DMS153 treated with DMSO at 0.1 percent for 48 hours (cell line): ENCODE measurements around the gene PTPRK.

ENCODE experiments used
- DNase-seq: peaks from one replicate; lab custom pipeline; 2025; ENCODE audit not compliant: unreplicated experiment; lab: John Stamatoyannopoulos, UW

The PTPRK gene

DNA sequence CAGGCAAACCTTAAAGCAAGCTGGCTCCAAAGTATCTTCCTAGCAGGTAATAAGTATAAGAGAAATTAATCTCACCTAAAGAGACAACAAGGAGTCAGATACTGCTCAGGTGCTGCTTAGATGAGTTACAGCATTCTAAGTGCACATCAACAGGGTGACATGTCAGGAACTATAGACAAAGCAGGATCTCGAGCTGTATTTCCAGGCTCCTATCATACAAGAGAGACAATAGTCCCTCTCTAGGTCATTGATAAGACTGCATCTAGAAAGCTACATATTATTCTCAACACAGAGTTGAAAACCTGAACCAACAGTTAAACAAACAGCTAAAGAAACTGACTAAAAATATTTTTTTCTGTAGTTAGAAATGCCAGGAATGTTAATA lies 3.9 kb downstream of the PTPRK start:
- DNase-seq = peak; percentile 77

DNA sequence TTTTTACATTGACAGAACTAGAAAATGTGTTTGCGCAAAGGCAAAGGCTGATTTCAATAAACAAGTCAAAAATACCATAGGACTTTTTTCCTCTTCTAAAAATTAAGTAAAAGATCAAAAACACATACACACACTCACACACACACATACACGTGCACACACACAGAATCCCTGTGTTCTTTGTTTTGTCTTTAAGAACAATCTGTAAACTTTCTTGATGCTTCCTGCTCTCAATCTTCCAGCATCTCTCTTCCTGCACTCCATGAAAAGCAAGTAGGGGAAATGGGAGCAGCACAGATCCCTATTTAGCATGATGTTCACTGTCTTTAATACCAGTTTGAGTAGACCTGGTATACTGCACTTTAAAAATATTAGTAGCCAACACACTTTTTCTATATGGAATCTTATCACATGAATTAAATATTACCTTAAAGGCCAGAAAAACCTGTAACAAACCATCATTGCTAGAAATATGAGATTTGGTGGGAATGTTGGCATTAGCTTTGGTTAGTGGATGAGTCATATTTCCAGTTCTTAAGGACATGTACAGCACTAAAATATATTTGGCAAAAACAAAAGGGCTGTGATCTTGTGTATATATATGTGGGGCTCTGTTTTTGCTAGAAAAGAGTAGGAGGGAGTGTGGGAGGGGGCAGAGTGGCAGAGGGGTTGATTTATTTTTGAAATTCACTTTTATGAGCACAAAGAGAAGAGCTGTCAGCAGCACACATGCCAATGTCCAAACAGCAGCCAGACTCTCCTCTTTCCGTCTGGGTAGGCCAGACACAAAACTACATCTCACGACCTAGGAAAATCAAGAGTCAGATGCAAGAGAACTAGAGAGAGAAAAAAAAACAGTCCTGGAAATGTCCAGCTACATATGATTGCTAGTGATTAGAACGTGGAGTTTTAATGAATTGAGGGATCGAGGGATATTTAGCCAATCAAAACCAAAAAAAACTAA lies 4.6 kb downstream of the PTPRK start:
- no peak for DNase-seq

DNA sequence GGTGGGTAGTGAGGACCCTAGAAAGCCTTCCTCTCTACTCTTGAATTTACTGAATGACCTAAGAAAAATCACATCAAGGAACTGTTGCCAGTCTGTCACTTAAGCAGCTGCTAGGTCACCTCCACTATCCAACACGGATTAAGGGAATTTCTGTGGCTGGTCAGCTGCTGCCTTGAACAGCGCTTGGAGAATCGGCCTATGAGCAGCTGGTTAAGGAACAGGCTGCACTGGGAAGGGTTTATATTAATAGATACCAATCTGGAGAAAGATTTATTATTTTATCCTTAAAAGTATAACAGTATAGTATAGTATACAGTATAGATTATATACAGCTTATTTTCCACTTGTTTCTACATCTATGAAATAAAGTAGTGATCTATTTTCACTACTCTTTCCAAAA lies 6.5 kb downstream of the PTPRK start:
- no peak for DNase-seq

DNA sequence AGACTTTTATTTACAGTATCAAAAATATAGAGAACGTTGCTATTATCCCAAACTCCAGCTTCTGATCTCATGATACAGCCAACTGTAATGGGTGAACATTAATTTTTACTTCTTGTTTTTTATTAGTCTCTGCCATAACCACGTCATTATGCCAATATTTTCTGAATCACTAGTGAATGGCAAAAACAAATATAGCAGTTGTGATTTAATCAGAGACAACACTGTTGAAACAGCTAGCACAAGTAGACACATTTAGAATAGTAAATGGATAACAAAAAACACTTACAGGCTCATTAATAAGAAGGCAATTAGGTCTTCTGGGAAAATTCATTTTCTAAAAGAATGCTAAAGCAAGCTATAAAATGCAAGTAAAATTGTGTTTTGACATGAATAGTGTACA lies 8.1 kb downstream of the PTPRK start:
- DNase-seq = no peak

DNA sequence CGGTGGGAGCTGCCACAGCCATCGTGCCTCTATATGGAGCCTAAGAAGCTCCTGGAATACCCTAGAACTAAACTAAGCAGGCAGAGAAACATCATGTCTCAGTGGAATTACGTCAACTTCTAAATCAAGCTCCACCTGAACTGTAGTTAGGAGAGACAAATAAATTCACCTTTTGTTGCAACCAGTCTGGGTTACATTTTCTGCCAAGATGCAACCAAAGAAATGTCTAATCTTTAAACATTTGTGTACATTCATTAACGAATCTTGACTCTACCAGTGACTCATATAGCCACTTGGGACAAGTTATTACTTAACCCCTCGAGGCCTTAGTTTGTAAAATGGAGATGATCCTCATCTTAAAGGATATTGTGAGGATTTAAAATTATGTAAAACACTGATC lies 8.9 kb downstream of the PTPRK start:
- DNase-seq = no peak

DNA sequence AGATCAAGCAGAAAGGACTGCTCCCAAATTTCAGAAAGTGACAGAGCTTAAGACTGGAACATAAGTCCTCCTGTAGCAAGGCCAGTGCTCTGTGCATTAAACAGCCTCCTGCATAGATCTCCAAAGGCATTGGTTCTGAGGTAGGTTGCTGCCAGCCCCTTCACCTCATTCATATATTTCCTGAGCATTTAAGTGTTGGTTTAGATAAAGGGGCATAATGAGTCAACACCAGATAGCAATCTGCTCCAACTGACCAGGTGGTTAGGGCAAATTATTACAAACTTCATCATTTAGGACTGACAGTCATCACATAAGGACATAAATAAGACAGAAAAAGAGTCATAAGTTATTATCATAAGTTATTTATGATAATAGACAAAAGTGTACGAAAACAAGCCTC lies 10.7 kb downstream of the PTPRK start:
- DNase-seq = no peak

DNA sequence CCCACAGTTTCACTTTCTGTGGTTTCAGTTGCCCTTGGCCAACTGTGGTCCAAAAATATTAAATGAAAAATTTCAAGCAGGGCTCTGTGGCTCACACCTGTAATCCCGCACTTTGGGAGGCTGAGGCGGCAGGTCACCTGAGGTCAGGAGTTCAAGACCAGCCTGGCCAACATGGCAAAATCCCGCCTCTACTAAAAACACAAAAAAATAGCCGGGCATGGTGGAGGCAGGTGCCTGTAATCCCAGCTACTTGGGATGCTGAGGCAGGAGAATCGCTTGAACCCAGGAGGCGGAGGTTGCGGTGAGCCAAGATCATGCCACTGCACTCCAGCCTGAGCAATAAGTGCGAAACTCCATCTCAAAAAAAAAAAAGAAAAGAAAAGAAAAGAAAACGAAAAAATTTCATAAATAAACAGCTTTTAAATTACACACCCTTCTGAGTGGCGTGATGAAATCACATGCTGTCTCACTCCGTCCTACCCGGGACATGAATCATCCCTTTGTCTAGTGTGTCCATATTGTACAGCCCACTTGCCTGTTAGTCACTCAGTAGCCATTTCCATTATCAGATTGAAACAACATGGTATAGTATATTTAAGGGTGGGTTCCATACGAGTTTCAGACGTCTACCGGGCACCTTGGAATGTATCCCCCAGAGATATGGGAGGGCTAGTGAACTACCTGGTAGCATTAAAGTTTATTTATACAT lies 11.7 kb downstream of the PTPRK start:
- no peak for DNase-seq

DNA sequence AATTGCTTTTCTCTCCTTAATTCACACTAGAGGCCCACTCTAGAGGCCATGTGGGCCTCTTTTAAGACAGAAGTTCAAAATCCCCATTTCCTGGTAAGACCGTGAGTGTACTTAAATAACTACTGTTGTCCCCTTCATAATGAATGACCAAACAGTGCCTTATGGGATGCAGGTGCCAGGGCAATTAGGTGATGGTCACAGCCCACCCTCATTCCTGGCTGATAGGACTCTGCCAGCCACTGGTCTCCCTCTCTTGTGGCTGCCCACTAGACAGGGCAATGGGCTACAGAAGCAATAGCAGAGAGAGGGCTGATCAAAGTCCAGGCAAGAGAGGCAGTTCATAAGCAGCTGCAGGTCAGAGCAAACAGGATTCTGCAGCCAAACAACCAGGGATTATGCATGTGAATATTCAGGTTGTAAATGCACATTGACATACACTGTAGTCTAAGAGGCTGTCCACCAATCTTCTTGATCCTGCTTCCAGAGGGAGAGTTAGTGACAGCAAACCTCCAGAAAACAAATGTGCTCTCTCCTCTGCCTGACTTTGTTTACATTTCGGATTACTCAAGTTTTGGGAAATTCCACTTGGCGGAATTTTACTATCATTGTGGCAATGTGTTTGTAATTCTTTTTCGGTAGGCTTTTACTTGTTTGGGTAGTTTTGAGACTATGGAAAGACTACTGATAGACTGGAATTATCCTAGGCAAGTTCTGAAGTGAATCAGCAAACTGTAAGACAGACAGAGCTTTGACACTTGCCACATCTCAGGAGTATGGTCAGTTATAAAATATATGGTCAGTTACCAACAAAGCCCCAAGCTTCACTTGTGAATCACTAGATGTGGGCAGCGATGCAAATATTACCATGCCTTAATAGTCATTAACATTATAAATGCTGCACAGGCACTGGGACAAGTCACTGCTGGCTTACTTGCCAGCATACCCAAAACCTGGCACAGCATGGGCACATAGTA lies 12.8 kb downstream of the PTPRK start:
- DNase-seq = no peak

DNA sequence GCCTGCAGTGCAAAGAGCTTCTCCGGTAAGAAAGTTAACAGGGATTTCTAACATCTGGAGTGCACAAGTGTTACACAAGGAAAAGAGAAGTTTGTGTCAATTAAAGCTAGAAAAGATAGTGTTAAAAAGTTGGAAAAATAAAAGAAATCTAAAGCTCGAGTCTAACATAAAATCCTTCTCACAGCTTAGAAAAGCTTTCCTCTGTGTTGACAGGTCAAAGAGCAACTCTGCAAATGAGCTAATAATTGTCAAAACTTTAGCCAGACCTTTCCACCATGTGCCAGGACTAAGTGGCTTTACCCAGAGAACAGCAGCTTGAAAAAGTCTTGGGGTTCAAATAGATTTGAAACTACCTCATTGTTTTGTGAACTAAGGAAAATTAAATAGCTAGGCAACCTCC lies 14.8 kb downstream of the PTPRK start:
- no peak for DNase-seq

DNA sequence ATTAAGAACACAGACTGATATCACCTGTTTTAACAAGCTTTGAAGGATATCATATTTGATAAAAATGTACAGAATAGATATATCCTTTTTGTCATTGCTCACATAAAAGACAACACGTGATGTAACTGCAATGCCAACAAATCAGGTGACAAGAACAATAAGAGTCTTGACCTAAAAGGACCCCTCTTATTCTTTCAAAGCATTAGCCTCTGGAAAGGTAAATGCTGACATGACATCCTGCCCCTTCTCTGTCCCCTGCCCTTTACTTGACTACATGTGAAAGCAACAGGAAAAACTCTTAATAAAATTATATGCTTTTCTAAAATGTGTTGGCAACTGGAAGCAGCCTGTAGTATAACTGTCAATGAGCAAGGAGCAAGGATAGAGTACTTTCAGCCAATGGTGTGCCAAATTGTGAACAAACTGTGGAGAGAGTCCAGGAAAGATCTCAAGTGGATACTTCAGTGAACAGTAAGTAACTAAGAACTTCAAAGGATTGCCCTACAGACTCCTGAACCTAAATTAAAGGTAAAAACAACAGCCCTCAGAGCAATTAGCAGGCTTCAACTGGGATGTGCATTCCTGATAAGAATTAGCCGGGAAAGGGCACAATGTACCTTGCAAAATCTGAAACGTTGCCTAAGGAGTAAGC lies 16.3 kb downstream of the PTPRK start:
- DNase-seq = no peak

DNA sequence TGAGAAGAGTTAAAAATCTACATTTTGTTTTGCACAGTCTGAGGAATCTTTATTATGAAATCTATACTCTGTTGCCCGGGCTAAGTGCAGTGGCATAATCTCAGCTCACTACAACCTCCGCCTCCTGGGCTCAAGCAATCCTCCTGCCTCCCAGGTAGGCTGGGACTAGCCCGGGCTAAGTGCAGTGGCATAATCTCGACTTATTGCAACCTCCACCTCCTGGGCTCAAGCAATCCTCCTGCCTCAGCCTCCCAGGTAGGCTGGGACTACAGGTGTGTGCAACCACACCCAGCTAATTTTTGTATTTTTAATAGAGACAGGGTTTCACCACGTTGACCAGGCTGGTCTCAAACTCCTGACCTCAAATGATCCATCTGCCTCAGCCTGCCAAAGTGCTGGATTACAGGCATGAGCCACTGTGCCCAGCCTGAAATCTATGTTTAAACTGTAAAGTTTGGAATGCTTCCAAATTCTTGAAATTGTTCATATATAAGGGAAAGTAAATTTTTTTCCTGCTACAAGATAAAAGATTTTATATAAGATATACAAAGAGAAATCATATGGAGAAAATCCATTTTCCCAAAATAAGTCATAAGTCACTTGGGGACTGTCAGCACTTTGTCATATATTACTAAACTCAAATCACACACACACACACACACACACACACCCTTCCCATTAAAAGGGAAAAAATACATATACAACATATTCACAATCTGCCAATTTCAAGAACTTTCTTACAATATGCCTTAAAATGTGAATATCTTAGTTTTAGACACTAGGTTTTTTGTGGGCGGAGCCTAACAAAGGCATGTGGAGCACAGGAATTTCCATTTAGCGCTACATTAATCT lies 19.4 kb downstream of the PTPRK start:
- DNase-seq = no peak

DNA sequence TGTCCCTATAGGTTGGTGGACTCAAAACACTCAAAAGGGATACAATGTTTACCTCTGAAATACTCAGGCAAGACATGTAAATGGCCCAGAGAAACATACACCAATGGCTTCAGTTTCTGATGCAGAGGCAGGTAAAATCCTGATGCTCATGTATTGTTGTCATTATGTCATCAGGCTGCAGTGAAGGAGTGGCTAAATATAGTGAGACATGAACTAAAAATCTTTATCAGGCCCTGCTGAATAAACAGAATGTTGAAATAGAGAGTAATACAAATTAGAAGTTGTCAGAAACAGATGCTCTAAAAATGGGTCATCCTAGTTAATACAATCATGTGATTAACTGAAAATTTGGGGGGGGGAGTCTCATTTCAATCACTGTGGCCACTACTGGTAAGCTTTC lies 20.4 kb downstream of the PTPRK start:
- DNase-seq = no peak

DNA sequence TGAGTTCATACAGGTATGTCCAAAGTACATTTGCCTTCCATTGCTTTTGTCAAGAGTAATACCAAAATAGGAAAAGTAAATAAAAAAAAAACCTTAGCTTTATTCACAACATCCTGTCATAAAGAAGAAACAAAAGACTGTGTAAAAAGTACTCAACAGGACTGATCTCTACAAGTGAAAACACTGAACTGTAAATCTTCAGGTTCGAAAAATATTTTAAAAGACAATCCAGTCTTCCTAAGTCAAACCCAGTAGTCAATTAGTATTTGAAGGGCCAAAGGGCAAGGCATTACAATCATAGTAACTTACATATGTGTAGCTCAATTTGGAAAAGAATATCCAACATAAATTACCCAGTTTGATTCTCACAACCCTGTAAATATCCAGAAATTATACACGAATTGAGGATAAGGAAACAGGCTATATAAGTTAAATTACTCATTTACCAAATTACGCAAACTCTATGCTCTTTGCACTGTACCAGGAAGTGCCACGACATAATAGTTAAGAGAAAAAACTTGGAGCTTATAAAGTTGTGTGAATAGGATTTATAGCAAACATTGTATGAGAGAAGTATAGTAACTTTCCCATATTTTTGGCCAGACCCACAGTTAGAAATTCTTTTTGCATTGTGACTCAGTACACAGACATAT lies 21.2 kb downstream of the PTPRK start:
- DNase-seq = no peak

DNA sequence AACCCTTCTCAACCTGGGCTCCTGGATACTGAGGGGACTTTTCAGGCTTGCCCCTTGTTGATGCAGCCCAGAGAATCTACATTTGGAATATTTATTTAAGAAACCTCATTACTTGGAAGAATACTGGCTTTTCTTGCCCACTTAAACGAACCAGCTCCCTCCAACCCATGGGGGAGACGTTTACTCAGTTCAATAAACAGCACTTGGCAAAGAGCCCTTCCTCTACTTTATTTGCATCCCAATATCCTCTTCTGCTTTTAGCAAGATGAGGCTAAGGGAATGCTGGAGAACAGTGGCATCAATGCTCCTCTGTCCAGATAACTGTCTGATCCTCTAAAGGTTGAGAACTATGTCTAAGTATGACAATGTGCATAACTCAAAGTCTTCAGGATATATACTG lies 22.2 kb downstream of the PTPRK start:
- DNase-seq = no peak

DNA sequence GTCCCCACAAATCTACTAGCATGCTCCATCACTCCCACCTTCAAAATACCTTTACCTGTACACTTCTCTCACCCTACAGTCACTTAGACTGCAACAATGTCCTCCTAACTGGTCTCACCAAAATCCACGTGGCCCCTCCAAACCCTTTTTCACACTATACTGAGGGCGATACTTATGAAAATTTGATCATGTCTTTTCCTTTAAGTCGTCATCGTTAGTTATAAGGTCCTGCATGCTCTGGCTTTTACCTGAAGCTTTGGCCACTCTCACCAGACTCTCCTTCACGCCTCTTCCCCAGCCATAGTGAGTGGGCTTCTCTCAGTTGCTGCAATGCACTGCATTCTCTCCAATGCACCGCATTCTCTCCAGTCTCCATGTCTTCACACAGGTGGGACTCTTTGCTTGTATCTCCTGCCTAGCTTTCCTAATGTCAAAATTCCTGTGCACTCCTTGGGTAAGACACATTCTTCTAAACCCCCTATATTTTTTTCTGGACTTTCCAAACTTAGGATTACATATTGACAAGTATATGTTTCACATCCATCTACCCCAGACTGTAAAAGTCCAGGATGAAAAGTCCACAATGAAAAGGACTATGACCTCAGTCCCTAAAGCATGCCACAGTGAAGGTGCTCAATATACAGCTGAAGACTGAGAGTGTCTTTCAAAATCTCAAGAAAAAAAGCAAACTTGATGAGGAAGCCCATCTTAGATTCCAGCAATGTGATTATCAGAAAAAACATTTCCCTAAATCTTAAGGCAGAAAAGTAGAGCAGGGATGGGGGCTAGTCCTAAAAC lies 24.7 kb downstream of the PTPRK start:
- no peak for DNase-seq

DNA sequence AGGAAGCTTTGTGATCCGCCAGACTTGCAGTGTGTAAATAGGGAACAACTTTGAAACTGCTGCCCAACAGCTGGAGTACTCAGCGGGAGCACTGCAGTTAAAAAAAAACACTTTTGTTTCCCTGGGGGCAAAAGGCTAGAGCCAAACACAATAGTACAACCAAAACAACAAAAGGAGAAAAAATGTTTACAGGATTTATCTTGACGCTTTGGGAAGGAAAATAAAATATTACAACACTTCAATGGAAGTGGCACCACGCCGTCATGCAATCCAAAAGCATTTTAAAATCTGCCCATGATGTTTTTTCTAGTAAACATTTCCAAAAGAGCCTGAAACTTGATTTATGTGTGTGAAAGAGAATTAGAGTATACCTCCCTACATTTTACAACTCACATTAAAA lies 26.0 kb downstream of the PTPRK start:
- DNase-seq = no peak

DNA sequence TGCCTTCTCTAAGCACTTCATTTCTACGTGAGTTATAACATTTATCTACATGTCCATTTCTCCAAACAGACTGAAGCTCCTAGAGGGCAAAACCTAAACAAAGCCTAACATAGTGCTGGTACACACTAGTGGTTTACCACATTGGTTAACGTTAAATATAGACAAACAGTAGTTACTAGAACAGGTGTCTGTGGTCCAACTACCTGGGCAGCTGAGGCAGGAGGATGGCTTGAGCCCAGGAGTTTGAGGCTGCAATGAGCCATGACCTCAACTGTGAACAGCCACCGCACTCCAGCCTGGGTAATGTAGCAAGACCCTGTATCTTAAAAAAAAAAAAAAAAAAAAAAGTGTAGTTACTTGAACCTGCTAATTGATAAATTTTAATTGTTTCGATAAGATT lies 26.5 kb downstream of the PTPRK start:
- DNase-seq = no peak

DNA sequence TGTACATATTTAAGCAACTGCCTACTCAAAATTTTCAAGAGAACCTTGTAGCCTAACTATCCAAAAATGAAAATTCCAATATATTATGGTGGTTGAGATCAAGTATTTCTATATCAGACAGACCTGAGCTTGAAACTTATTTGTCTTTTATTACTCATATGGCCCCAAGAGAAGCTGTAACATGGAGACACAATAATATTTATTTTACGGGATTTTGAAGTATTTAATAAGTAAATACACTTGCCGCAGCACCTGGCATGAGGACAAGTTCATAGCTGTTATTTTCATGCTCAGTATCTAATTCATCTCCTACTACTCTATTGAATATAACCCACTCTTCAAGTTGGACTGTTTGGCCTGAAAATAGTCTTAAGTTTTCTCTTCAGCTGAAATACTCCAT lies 28.0 kb downstream of the PTPRK start:
- DNase-seq = no peak
